K562 treated with DMSO at 1 percent for 48 hours (cell line): ENCODE results near the gene PSMG3. TPM values are rescaled to one million over a fixed set of nuclear protein-coding genes. Genes with fewer than 3 reads are reported as not detected.

Source experiments
- total RNA-seq: library from RNA; unstranded; fragments of 300-600 nt; gene quantifications from 2 replicates; pipeline ENCODE4 v1.2.3, GENCODE V29; 2022; ENCODE audit warnings: low replicate concordance; ENCODE audit errors: extremely low read depth

The PSMG3 gene, protein sequence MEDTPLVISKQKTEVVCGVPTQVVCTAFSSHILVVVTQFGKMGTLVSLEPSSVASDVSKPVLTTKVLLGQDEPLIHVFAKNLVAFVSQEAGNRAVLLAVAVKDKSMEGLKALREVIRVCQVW
- total RNA-seq, result not detected in 2 replicates

DNA sequence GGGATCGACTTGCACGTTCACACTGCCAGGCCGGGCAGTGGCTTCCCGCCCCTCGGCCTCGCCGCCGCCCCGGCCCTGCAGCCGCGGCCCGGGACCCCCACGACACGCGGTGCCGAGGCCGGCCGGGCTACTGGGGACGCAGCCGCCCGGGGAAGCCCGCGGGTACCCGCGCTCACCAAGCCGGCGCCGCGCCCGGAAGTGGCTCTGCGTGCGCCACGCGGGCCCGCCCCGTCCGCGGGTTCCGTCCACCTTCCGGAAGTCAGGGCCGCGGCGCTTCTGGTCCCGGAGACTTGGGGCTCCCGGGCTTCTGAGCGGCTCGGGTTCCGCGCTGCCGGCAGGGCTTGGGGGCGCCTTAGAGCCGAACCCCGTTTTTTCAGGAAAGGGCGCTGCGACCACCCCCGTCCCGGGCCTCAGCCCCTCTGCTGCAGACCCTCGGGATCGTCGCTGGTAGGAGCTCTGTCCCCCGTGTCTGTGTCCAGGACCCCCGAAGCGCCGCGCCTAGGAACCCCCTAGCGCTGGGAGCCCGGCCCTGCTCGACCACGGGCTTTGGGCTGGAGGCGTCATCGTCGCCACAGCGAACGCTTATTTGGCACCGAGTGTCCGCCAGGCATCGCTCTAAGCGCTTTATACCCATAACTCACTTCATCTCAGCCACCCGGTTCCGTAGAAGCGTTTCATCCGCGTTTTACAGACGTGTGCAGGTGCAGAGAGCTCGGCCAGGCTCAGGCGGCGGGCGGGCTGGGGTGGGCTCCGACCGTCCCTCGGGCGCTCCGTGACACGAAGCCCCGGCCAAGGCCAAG lies at the start of gene PSMG3:
TSS of gene PSMG3 (minus strand) at position 200 of the 800 bp plus-strand sequence. CDS start 693 bp downstream, outside the sequence.

DNA sequence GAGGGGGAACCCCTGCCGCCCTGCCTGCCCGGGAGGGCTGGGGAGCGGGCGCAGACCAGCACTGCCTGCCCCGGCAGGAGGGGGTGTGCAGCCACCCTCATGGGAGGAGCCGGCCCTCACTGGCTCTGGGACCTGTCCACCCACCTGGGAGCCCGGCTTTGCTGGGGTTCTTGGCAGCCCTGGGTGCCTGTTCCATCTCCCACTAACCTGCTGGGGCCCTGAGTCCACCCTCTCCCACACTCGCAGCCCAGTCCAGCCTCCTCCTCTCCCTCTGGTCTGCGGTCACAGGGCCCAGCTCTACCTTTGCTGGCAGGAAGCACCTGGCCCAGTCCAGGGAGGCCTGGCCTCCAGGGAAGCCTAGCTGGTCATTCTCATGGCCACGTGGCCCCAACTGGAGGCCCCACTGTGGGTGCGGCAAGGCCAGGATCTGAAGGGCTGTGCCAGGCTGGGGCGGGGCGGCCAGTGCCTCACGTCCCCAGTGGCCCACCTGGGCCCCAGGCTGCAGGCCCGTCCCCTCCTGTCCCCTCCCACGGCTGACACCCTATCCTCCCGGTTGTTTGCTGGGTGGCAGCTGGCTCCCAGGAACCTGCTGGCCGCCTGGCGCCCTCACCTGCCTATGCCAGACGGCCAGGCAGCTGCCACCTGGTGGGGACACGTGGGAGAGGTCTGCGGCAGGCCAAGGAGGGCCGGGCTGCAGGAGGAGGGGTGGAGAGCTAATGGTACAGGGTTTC lies 13.9 kb downstream of the PSMG3 start, which contains the start of gene TMEM184A:
TSS of gene TMEM184A (minus strand) at position 393 of the 731 bp plus-strand sequence. CDS start 721 bp downstream, outside the sequence.

Other genes with a start within 250 kb of the PSMG3 start
- gene MICALL2, start 110.6 kb downstream of the PSMG3 start, total RNA-seq, result not detected in 2 replicates
- 132 TPM in 1 of 2 replicates, not detected in the other for gene INTS1, start 65.6 kb downstream of the PSMG3 start, total RNA-seq
- gene MAFK, start 39.3 kb downstream of the PSMG3 start, total RNA-seq, result not detected in 2 replicates
- not detected in 2 replicates for gene TMEM184A, start 13.8 kb downstream of the PSMG3 start, total RNA-seq
- not detected in 2 replicates for gene ELFN1, start 100.2 kb upstream of the PSMG3 start, total RNA-seq